H1 (cell line): ENCODE measurements around the gene GRP. TPM values are rescaled to one million over a fixed set of nuclear protein-coding genes. Genes with fewer than 3 reads are reported as not detected.
A peak's percentile ranks its signal among the peaks of the same experiment; 100 is the strongest.

Experiments used
- CTCF ChIA-PET: fragments of 300-600 bp; sonication (Branson Sonifier 250); formaldehyde crosslinking; loops from one replicate; lab custom pipeline; 2021; ENCODE audit not compliant: partially characterized antibody; lab: Charles Lee
- POLR2A ChIA-PET: fragments of 300-600 bp; sonication (Branson Sonifier 250); formaldehyde crosslinking; loops from one replicate; lab custom pipeline; 2021; ENCODE audit warnings: inconsistent platforms; ENCODE audit not compliant: partially characterized antibody; lab: Charles Lee
- DNase-seq, 2 experiments: peaks; one replicate each; pipeline versions ENCODE4 v3.0.0 to v3.0.0-alpha.2; 2010 to 2022; ENCODE audit warnings: low spot score in 2 of 2, low read depth in 1 of 2, mixed read lengths in 1 of 2
- FAIRE-seq: peaks from 2 replicates; lab custom pipeline; 2011; peaks lifted over from hg19 to GRCh38; lab: Jason Lieb, UNC
- H2AFZ ChIP-seq: 2 replicates; pipeline ENCODE4 v1.8.1; 2012; ENCODE audit warnings: low read length, inconsistent platforms
- H2AK5ac ChIP-seq: 2 replicates; pipeline ENCODE4 v1.6.1; 2013; ENCODE audit warnings: low read depth, low read length
- H2BK120ac ChIP-seq: replicated peaks from 2 replicates; pipeline ENCODE3; 2013; ENCODE audit warnings: low read depth, low read length, inconsistent platforms
- H2BK12ac ChIP-seq: 2 replicates; pipeline ENCODE4 v1.6.1; 2013; ENCODE audit warnings: low read depth, low read length
- H2BK15ac ChIP-seq: 2 replicates; pipeline ENCODE4 v1.6.1; 2013; ENCODE audit warnings: low read length
- H2BK20ac ChIP-seq: 2 replicates; pipeline ENCODE4 v1.6.1; 2013; ENCODE audit warnings: low read length
- H2BK5ac ChIP-seq: 2 replicates; pipeline ENCODE4 v1.6.1; 2013; ENCODE audit warnings: low read depth, low read length
- H3K14ac ChIP-seq: 2 replicates; pipeline ENCODE4 v1.6.1; 2013; ENCODE audit warnings: inconsistent platforms; ENCODE audit not compliant: insufficient read length
- H3K18ac ChIP-seq: 2 replicates; pipeline ENCODE4 v1.6.1; 2013; ENCODE audit warnings: low read length; ENCODE audit errors: extremely low read depth
- H3K23ac ChIP-seq: 2 replicates; pipeline ENCODE4 v1.6.1; 2013; ENCODE audit warnings: inconsistent platforms; ENCODE audit not compliant: insufficient read length
- H3K23me2 ChIP-seq: 2 replicates; pipeline ENCODE4 v1.6.1; 2013; ENCODE audit warnings: low read depth, low read length
- H3K27ac ChIP-seq: 2 replicates; pipeline ENCODE4 v1.6.1; 2011; ENCODE audit warnings: low read depth, low read length, inconsistent platforms
- H3K27me3 ChIP-seq, 4 experiments: replicated peaks in 1 of 4; 1 replicate in 1 of 4; 2 replicates in 3 of 4; pipeline versions ENCODE4 v1.6.1 to v1.8.1; 2011 to 2013; ENCODE audit warnings: low read length in 3 of 4, mild to moderate bottlenecking in 3 of 4, inconsistent platforms in 2 of 4, mixed read lengths in 2 of 4, moderate library complexity in 1 of 4; ENCODE audit not compliant: control insufficient read depth in 3 of 4, insufficient read depth in 3 of 4; ENCODE audit errors: extremely low read depth in 1 of 4
- H3K36me3 ChIP-seq, 4 experiments: 2 replicates each; pipeline versions ENCODE4 v1.6.1 to v1.8.1; 2011 to 2013; ENCODE audit warnings: mild to moderate bottlenecking in 4 of 4, low read length in 3 of 4, moderate library complexity in 2 of 4, control low read depth in 1 of 4, inconsistent platforms in 1 of 4; ENCODE audit not compliant: insufficient read depth in 4 of 4, control insufficient read depth in 2 of 4
- H3K4ac ChIP-seq: replicated peaks from 2 replicates; pipeline ENCODE3; 2013; ENCODE audit warnings: low read length, low read depth, mixed read lengths, inconsistent platforms; ENCODE audit not compliant: insufficient read length
- H3K4me1 ChIP-seq, 4 experiments: replicated peaks in 1 of 4; 1 replicate in 1 of 4; 2 replicates in 3 of 4; pipeline versions ENCODE4 v1.6.1 to v1.8.1; 2011 to 2013; ENCODE audit warnings: low read length in 3 of 4, inconsistent platforms in 2 of 4, mixed read lengths in 1 of 4; ENCODE audit not compliant: insufficient read depth in 4 of 4, control insufficient read depth in 3 of 4
- H3K4me2 ChIP-seq, 2 experiments: 2 replicates each; pipeline versions ENCODE4 v1.6.1 to v1.8.1; 2011 to 2013; ENCODE audit warnings: low read depth in 2 of 2, low read length in 2 of 2, control low read depth in 1 of 2, inconsistent platforms in 1 of 2, mild to moderate bottlenecking in 1 of 2; ENCODE audit not compliant: insufficient read depth in 1 of 2
- H3K4me3 ChIP-seq, 4 experiments: fragments of 200-600, 300-600 bp in 1 of 4; sonication (generic), shearing (Covaris generic), sonication (Bioruptor Twin) in 1 of 4; 2 replicates each; pipeline versions ENCODE4 v1.5.1 to v1.8.1; 2011 to 2016; ENCODE audit warnings: low read length in 4 of 4, low read depth in 3 of 4, control low read depth in 2 of 4, inconsistent platforms in 2 of 4, mild to moderate bottlenecking in 2 of 4, mixed read lengths in 1 of 4, moderate library complexity in 1 of 4; ENCODE audit not compliant: insufficient read depth in 2 of 4; ENCODE audit errors: extremely low read depth in 1 of 4
- H3K56ac ChIP-seq: replicated peaks from 2 replicates; pipeline ENCODE3; 2013; ENCODE audit warnings: low read depth, mild to moderate bottlenecking, mixed read lengths, low read length, inconsistent platforms; ENCODE audit not compliant: insufficient read length
- H3K79me1 ChIP-seq: 2 replicates; pipeline ENCODE4 v1.6.1; 2013; ENCODE audit warnings: low read depth, low read length, control low read depth
- H3K79me2 ChIP-seq, 2 experiments: 2 replicates each; pipeline versions ENCODE4 v1.6.1 to v1.8.1; 2012 to 2013; ENCODE audit warnings: low read length in 2 of 2, mild to moderate bottlenecking in 2 of 2, inconsistent platforms in 1 of 2; ENCODE audit not compliant: insufficient read depth in 2 of 2, control insufficient read depth in 1 of 2
- H3K9ac ChIP-seq, 4 experiments: replicated peaks in 1 of 4; 1 replicate in 1 of 4; 2 replicates in 3 of 4; pipeline versions ENCODE4 v1.6.1 to v1.8.1; 2011 to 2013; ENCODE audit warnings: low read depth in 3 of 4, low read length in 3 of 4, control low read depth in 2 of 4, mild to moderate bottlenecking in 2 of 4, moderate library complexity in 2 of 4, inconsistent platforms in 1 of 4; ENCODE audit errors: extremely low read depth in 1 of 4
- H3K9me3 ChIP-seq, 2 experiments: 2 replicates each; pipeline versions ENCODE4 v1.6.1 to v1.8.1; 2012 to 2013; ENCODE audit warnings: mild to moderate bottlenecking in 2 of 2, moderate library complexity in 2 of 2, control low read depth in 1 of 2, inconsistent platforms in 1 of 2, low read depth in 1 of 2, low read length in 1 of 2, mixed read lengths in 1 of 2; ENCODE audit not compliant: insufficient read depth in 2 of 2
- H4K20me1 ChIP-seq, 2 experiments: replicated peaks in 1 of 2; 2 replicates each; pipeline versions ENCODE3 to v1.8.1; 2011 to 2013; ENCODE audit warnings: inconsistent platforms in 2 of 2, low read length in 2 of 2, mild to moderate bottlenecking in 1 of 2; ENCODE audit not compliant: insufficient read depth in 2 of 2, control insufficient read depth in 1 of 2
- H4K5ac ChIP-seq: 2 replicates; pipeline ENCODE4 v1.6.1; 2013; ENCODE audit warnings: low read length, low read depth, mixed read lengths, inconsistent platforms; ENCODE audit not compliant: insufficient read length
- H4K8ac ChIP-seq: 2 replicates; pipeline ENCODE4 v1.8.0; 2013; ENCODE audit warnings: mild to moderate bottlenecking, moderate library complexity, low read length, inconsistent platforms; ENCODE audit not compliant: insufficient read depth; ENCODE audit errors: extremely low read depth
- H4K91ac ChIP-seq: replicated peaks from 2 replicates; pipeline ENCODE3; 2013; ENCODE audit warnings: low read length, mixed read lengths, inconsistent platforms; ENCODE audit not compliant: insufficient read length
- CEBPB ChIP-seq: IDR thresholded peaks from 2 replicates; pipeline ENCODE4 v1.6.1; 2012; ENCODE audit warnings: low read depth, low read length
- CREB1 ChIP-seq: IDR thresholded peaks from 2 replicates; pipeline ENCODE4 v1.6.1; 2012; ENCODE audit warnings: inconsistent platforms
- FOSL1 ChIP-seq: IDR thresholded peaks from 2 replicates; pipeline ENCODE4 v1.6.1; 2011; ENCODE audit warnings: mild to moderate bottlenecking, low read depth, low read length, moderate library complexity; ENCODE audit not compliant: insufficient read depth
- KDM1A ChIP-seq: fragments of 200-600, 300-600 bp; sonication (generic); IDR thresholded peaks from 2 replicates; pipeline ENCODE4 v1.7.1; 2016; ENCODE audit warnings: mild to moderate bottlenecking, low read length, borderline replicate concordance
- NANOG ChIP-seq: IDR thresholded peaks from 2 replicates; pipeline ENCODE4 v1.6.1; 2011; ENCODE audit warnings: low read length, low read depth, mild to moderate bottlenecking, inconsistent platforms; ENCODE audit not compliant: insufficient read depth, poor library complexity, severe bottlenecking
- POLR2AphosphoS5 ChIP-seq: IDR thresholded peaks from 2 replicates; pipeline ENCODE4 v1.6.1; 2011; ENCODE audit warnings: low read depth, low read length
- RNF2 ChIP-seq: fragments of 200-900, 300-1000 bp; sonication (generic); IDR thresholded peaks from 2 replicates; pipeline ENCODE4 v1.7.1; 2016; ENCODE audit warnings: borderline replicate concordance, low read depth, mild to moderate bottlenecking, antibody characterized with exemption, low read length; ENCODE audit not compliant: poor library complexity, severe bottlenecking; ENCODE audit errors: missing control alignments
- WGBS, 2 experiments: shearing (Covaris generic) in 1 of 2; methylation state at CpG; one replicate each; pipeline versions ENCODE4 v1.1.6 to v1.1.7; 2013 to 2015; ENCODE audit warnings: low lambda C conversion rate in 2 of 2, mixed read lengths in 2 of 2, inconsistent platforms in 1 of 2, low coverage in 1 of 2, missing lambda C conversion rate in 1 of 2; ENCODE audit not compliant: insufficient replicate concordance in 2 of 2, insufficient coverage in 1 of 2, insufficient read length in 1 of 2; ENCODE audit errors: extremely low coverage in 1 of 2, missing lambda C conversion rate in 1 of 2; 5-methylcytosine and 5-hydroxymethylcytosine counted together
- polyA plus RNA-seq, 7 experiments: library from polyadenylated mRNA; depleted of rRNA in 3 of 7; stranded (reverse) in 5 of 7; unstranded in 2 of 7; fragments of >200 nt in 5 of 7; fragments of 200-250 nt in 2 of 7; gene quantifications; 1 replicate in 5 of 7; 2 replicates in 1 of 7; 4 replicates in 1 of 7; pipeline versions ENCODE4 v1.2.1 to v1.2.3, GENCODE V29; 2011 to 2013; ENCODE audit warnings: missing spikeins in 2 of 7, mixed read lengths in 2 of 7
- total RNA-seq: library from RNA; stranded (reverse); fragmentation: NEBNext Ultra II Directional; extraction: Animal tissue kit (Norgen Biotek cat#: 25700); gene quantifications from 2 replicates; pipeline ENCODE4 v1.2.1, GENCODE V29; 2021

Gene GRP
- total and polyA plus RNA-seq, 2 of the 8 experiments (the other 6 are each of a cell fraction or from before 2014, with no cell fraction given), result not detected

DNA sequence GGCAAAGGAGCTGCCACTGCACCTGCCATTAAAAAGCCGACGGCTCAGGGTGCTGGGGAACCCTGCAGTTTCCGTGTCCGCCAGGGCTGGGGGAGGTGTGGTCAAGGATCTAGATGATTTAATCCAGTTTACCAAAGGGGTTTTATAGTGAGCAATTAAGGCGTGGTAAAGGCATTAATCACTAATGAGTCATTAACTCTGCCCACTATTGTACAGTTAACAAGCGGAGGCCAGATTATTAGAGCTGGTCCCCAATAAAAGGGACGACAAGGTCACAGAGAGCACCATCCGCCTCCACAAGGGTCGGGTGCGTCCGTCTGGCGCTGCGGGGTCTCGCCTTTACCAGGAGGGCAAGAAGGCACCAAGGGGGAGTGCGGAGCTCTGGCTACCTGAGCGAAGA, 43.7 kb downstream of the GRP start:
- H3K79me2 ChIP-seq, result no peaks in the 10 kb centered on the region
- H3K4ac ChIP-seq, result no peak overlapping the region
- H3K23ac ChIP-seq, result no peak overlapping the region
- no peak overlapping the region for H4K8ac ChIP-seq
- H3K27me3 ChIP-seq, result peaks cover 53 to 64% (median 63%) of the 10 kb centered on the region in 4 experiments
- H2BK15ac ChIP-seq, result no peak overlapping the region
- 7% methylated on average over 16 of the region's 16 CpGs; no CpG with 5 or more reads in 1 of the 2 experiments for WGBS, 2 experiments
- no peak overlapping the region for H2AFZ ChIP-seq
- H3K9me3 ChIP-seq, result no peaks in the 10 kb centered on the region
- no peak overlapping the region for H3K9ac ChIP-seq
- peaks cover 0 to 34% (median 23%) of the 10 kb centered on the region in 4 experiments; a peak in 6 of 7 replicates for H3K4me1 ChIP-seq
- CTCF ChIA-PET, result interaction anchor here (0.6 to 15.5 kb wide), 12 partner anchors 10 to 615 kb away, joined by 3 to 129 read pairs (median 5); partner anchors contain the start of genes GRP and RAX
- H2BK12ac ChIP-seq, result no peak overlapping the region
- TF ChIP-seq FOSL1, result no peak
- TF ChIP-seq POLR2AphosphoS5, result no peak
- no peak for TF ChIP-seq RNF2
- TF ChIP-seq NANOG, result no peak
- no peak for TF ChIP-seq CEBPB
- TF ChIP-seq CREB1, result no peak
- TF ChIP-seq KDM1A, result no peak
- H3K79me1 ChIP-seq, result no peaks in the 10 kb centered on the region
- no peak overlapping the region for H2BK120ac ChIP-seq
- H3K27ac ChIP-seq, result no peak overlapping the region
- FAIRE-seq, result no peak
- POLR2A ChIA-PET, result interaction anchor here (1.1 to 2.3 kb wide), 4 partner anchors 9 to 637 kb away, joined by 3 to 11 read pairs (median 7); partner anchors contain the start of gene RAX
- H3K4me3 ChIP-seq, result peak overlapping the region in 2 of 4 experiments; percentile 10 to 60; a peak in 4 of 8 replicates
- no peak overlapping the region for H2AK5ac ChIP-seq
- peaks cover 3 to 16% of the 10 kb centered on the region in 2 experiments for H4K20me1 ChIP-seq
- no peak for DNase-seq
- H3K18ac ChIP-seq, result no peak overlapping the region
- H4K91ac ChIP-seq, result no peak overlapping the region
- H3K23me2 ChIP-seq, result peaks cover 7% of the 10 kb centered on the region; the same call in 1 of the 2 replicates
- H3K14ac ChIP-seq, result no peak overlapping the region
- H2BK20ac ChIP-seq, result no peak overlapping the region
- no peak overlapping the region for H2BK5ac ChIP-seq
- H4K5ac ChIP-seq, result no peak overlapping the region
- H3K4me2 ChIP-seq, result peak overlapping the region; percentile 77 to 88
- H3K36me3 ChIP-seq, result no peaks in the 10 kb centered on the region; a peak in 1 of 8 replicates
- no peak overlapping the region for H3K56ac ChIP-seq
